Activated CD4-positive, alpha-beta T cell treated with anti-CD3 and anti-CD28 coated beads for 4 hours (primary cell): ENCODE data around the gene TAS2R38.

ENCODE experiments used
- DNase-seq, 2 donors: peaks; one replicate each; pipeline ENCODE4 v3.0.0-alpha.2; 2020

Gene TAS2R38

GRCh38 chr7:141975806-141976523, 2.4 kb upstream of the TAS2R38 start:
- peak; percentile 41 to 65 for DNase-seq

- DNase-seq: no peak
Observed at GRCh38 chr7:141974831-141975230, 1.3 kb upstream of the TAS2R38 start.

DNA sequence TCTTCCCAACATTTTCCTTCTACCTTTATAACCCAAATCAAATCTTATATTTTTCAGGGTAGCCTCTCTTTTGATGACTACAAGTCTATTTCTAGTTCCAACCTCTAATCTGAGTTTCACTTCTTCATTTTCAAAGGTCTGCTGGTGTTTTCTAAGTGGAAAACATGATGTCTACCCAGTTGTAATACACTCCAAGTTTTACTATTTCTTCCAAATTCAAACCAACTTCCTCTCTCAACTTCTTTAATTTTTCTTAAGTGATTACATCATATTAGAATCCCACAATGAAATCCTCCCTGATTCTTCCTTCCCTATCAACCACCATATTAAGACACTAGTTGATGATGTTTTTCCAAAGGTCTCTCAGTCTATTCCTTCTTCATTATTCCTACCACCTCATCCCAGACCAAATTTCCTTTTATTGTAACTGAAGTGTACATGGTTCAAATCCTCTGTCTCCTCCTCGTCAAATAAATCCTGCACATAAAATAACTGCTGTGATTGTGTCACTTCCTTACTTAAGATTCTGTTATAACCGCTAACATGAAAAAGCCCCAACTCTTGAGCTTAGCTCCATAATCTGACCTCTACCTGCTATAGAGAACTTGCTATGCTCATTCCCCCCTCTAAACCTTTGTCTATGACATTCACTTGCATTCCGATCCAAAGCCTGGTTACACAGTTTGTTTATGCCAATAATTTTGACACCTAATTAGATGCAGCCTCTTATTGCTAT, 12.7 kb downstream of the TAS2R38 start:
- no peak for DNase-seq

DNA sequence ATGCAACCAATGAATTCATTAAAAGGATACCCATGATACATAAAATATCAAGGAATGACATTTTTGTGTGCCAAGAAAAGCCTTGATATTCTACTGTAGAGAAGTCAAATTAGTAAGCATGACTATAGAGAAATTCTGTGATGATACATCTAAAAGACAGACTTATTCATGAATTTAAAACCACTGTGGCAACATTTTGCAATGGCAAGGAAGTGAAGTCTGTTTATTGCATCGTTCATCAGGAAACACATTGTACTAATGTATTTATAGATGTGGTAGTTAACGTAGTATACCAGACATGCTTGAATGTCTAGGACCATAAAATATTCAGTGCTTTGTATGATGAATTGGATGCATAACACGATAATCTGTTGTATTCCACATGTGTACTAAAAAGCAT, 17.5 kb downstream of the TAS2R38 start:
- DNase-seq: no peak

DNA sequence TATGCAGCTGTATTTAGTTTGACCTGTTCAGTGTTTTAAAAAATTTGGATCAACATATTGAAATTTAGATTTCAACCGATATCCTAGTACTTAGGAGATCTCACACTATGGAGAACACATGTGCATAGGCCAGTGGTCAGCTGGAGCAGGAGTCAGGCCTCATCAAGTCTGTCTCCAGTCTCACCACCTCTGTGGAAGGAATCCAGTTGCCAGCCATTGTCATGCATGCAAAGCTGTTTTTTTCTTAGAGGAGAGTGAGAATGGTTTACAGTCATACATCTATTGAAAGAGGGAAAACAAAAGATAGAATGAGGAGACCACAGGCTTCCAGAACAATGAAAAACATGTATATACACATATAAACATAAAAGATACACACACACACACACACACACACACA, 19.2 kb downstream of the TAS2R38 start:
- DNase-seq: no peak

DNA sequence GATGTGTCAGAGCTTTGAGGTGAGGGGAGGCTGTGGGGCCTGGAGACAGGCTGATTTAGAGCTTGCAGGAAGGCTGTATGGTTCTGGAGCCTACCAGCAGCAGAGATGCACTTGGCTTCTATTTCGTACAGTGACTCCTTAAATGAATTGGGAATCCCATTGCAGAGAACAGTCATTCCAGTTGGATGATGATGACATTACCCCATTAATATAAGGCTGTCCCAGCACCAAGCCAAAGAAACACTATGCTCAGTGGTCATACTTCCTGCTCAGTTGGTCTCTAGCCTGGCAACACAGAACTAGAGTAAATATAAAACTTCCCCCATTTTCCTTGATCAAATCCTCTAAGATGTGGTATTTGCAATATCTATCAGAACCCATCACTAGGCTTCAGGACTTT, 21.1 kb downstream of the TAS2R38 start:
- DNase-seq: no peak

DNA sequence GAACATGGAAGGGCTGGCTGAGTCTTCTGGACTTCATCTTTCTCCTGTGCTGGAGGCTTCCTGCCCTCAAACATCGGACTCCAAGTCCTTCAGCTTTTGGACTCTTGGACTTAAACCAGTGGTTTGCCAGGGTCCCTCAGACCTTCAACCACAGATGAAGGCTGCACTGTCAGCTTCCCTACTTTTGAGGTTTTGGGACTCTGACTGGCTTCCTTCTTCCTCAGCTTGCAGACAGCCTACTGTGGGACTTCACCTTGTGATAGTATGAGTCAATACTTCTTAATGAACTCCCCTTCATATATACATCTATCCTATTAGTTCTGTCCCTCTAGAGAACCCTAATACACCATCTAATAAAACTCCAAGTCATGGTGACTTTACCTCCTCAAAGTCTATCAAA, 22.8 kb downstream of the TAS2R38 start:
- no peak for DNase-seq

DNA sequence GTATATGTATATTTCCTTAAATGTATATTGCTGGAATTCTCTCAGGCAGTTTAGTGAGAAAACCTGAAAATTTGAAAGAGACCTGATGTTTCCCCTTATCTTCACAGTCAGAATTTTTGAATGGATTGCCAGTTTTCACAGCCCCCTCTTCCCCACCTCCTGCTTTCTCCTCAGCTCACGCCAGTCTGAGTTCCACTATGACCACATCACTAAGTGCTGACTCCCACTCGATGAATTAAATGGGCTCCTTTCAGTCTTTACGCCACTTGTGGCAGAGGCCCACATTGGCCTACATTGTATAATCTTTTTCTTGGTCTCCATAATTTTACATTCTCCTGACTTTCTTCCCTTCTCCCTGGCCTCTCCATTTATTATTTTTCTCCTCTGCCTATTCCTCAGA, 23.7 kb downstream of the TAS2R38 start:
- no peak for DNase-seq

- DNase-seq: no peak
Observed at GRCh38 chr7:141949451-141949850, 24.1 kb downstream of the TAS2R38 start.

DNA sequence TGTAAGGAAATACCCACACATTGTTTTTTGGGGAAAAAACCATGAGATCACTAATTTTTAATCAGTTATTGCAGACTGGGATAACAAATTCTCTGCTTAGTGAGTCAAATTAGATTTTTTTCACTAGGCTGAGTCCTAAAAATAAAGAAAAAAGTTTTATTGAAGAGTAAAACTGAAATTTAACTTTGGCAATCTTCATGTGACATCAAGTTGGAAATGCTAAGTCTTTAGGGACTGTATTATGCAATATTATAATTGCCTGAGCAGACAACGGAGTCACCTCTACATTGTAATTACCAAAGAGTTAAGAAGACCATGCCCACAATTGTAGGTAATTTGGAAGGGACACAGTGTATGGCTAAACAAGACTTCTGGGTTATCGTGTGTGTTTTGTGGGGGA, 24.6 kb downstream of the TAS2R38 start:
- DNase-seq: no peak

DNA sequence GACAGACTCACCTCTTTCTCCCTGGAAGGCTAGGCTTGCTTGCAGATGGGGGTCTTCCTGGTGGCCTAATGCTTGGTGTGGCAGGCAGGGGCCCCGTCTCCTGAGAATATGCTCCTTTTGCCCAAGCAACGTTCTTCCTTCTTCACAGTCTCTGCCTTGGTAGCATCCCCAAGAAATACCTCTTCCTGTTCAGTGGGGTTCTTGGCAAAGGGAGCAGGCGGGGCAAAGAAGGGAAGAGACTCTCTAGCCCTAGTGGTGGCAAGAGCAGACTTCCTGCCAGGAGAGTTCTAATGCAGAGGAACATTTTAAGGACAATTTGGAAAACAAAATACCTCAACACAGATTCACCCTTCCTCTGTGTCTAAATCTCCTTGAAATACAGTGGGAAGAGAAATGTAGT, 26.8 kb downstream of the TAS2R38 start, which contains the start of gene CLEC5A:
Gene CLEC5A (minus strand): TSS at position 179 of the 400 bp plus-strand sequence. CDS start 682 bp downstream, outside the sequence.
- no peak for DNase-seq

- DNase-seq: no peak
Observed at GRCh38 chr7:141945356-141945755, 28.2 kb downstream of the TAS2R38 start.

DNA sequence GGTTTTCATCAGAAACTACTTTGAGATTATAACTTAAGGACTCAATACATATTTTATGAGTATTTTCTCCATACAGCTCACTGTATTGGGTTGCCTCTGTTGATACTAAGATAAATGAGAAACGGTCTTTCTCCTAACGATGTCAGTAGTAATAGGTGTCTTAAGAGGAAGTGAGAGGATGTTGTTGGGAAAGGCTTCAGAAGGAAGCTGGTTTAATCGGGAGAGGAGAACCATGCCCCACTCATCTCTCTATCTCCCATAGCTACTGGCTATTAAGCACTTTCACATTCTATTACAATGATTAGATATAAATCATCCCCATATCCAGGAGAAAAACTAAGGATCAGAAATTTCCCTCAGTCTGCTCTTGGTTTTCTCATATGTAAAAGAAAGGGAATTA, 28.8 kb downstream of the TAS2R38 start:
- DNase-seq: no peak

GRCh38 chr7:141943846-141944245, 29.7 kb downstream of the TAS2R38 start:
- no peak for DNase-seq

GRCh38 chr7:141941075-141941474, 32.5 kb downstream of the TAS2R38 start:
- DNase-seq: no peak

DNA sequence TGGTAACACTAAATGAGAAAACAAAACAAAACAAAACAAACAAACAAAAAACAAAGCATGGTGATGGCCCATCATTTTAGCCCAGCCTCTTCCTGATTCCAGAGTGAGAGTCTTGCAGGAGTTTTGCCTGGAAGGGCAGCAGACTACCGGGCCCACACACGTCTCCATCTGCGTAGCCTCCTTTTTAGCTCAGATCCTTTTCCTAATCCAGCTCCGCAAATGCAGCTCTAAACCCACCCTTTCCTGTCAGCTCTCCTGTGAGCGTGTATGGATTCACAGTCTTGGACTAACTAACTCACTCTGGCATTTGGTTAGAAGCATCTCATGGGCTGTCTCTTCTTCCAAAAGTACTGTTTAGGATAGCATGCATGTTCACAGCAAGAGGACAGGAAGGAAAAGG, 43.4 kb downstream of the TAS2R38 start:
- DNase-seq: no peak

GRCh38 chr7:141928845-141929195, 44.8 kb downstream of the TAS2R38 start:
- DNase-seq: no peak

- no peak for DNase-seq
Observed at GRCh38 chr7:141928146-141928844, 45.3 kb downstream of the TAS2R38 start.
